NCI-H2081 (cell line): Measurements from ENCODE around the gene TMEM179B.
"Not testable (repeated sequence)": the region's sequence is repeated elsewhere in the genome, so short reads cannot be mapped to it uniquely, and the experiment has no call there.

Experiments used
- DNase-seq, 2 experiments: peaks; one replicate each; lab custom pipeline; 2025; lab: John Stamatoyannopoulos, UW

Gene TMEM179B

DNA sequence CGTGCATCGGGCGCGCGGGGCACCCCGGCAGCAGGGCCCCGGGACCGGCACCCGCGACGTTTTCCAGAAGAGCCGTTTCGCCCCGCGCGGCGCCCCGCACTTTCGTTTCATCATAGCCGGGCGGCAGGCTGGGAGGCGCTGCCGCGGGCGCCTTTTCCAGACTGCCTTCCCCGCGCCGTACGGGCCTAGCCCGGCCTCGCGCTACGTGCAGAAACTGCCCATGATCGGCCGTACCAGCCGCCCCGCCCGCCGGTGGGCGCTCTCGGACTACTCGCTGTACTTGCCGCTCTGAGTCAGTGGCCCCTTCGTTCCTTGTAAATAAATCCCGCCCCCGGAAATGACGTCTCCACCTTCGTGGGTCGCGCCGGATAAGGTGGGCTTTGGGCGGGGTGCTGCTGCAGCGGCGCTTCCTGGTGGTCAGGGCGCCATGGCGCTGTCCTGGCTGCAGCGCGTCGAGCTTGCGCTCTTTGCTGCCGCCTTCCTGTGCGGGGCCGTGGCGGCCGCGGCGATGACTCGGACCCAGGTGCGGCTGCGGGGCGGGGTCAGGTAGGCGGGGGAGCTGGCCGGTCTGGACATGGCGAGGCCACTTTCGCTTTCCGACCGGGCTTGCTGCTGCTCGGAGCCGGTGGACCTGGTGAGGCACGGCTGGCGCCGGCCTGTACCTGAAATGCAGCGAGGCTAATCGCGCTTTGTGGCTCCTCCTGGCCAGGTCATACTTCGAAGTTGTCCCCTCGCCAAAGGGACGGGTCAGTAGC is at the start of gene TMEM179B:
Gene TMEM179B, plus strand, starts transcription at position 398 of the 755 bp plus-strand sequence. Its CDS starts 30 bp downstream, at position 428.
- peak; percentile 97 to 98 for DNase-seq

GRCh38 chr11:62747475-62748160 is 39.6 kb upstream of the TMEM179B start:
- DNase-seq = no peak

DNA sequence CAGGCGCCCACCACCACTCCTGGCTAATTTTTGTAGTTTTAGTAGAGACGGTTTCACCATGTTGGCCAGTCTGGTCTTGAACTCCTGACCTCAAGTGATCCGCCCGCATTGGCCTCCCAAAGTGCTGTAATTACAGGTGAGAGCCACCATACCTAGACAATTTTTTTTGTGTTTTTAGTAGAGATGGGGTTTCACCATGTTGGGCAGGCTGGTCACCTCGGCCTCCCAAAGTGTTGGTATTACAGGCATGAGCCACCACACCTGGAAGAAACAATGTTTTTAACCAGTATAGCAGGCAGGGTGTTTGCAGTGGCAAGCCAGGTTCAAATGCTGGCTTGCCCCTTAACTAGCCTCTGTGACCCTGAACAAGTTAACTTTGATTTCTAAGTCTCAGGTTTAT is 37.3 kb upstream of the TMEM179B start:
- not testable (repeated sequence) for DNase-seq

DNA sequence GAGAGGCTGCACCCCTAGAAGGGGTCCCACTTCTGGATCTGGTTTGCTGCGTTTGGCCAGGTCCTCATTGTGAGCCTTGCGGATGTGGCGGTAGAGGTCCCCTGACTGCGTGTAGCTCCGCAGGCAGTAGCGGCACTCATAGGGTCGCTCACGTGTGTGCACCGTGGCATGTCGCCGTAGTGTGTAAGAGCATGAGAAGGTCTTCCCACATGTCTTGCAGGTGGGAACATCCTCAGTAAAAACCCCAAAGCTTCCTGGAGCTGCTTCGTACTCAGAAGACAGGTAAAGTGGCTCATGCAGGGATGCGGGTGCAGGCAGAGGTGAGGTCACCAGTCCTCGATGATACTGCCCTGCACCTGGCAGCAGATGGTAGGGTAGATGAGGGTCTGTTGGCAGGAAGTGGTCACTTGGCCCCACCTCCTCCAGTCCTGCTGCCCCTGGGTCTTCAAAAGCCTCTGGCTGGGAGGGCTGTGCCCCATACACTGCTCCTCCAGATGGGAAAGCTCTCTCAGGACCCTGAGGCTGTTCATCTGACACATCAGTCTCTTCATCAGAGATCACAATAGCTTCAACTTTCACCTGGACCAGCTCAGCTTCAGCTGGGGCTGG is 34.9 kb upstream of the TMEM179B start:
- no peak for DNase-seq

GRCh38 chr11:62752994-62753735 is 34.0 kb upstream of the TMEM179B start:
- no peak for DNase-seq

- DNase-seq = peak; percentile 99
These were observed 33.2 kb upstream of the TMEM179B start, which contains the start of gene ZBTB3 for GRCh38 chr11:62753736-62754603. TSS of gene ZBTB3 (minus strand) at chr11:62754160. CDS start at chr11:62753664, 496 bp downstream.

- no peak for DNase-seq
These were observed 32.1 kb upstream of the TMEM179B start for GRCh38 chr11:62755086-62755615.

DNA sequence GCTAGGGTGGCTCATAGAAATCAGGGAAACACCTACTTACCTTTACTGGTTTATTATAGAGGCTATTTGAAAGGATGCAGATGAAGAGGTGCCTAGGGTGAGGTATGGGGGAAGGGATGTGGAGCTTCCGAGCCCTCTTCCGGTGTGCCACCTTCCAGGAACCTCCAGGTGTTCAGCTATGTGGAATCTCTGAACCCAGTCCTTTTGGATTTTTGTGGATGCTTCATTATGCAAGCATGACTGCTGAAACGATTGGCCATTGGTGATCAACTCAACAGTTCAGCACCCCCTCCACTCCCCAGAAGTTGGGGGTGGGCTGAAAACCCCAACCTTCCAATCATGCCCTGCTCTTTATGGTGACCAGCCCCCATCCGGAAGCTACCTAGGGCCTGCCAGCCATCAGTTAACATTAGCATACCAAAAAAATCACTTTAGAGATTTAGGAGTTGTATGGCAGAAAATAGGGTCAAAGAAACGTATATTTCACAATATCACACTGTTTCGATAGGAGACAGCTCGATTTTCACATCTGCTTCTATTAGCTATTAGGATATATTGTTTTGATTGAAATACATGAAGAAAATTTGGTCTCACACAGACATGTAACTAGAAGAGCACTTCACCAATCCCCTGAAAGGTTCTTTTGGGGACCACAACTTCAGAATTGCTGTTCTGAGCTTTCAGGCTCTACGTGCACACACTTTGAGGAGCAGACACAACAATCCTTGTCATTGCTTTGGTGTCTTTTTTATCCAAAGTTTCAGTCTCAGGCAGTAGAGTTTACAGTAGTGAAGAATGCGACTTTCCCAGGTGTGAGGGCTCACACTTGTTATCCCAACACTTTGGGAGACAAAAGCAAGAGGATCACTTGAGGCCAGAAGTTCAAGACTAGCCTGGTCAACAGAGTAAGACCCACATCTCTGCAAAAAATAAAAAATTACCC is 29.1 kb upstream of the TMEM179B start:
- DNase-seq = no peak

DNA sequence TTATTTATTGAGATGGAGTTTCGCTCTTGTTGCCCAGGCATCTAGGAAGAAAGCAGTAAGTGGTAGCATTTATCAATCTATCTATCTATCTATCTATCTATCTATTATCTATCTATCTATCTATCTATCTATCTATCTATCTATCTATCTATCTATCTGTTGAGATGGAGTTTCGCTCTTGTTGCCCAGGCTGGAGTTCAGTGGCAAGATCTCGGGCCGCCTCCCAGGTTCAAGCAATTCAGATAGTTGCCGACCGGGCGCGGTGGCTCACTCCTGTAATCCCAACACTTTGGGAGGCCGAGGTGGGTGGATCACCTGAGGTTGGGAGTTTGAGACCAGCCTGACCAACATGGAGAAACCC is 26.4 kb upstream of the TMEM179B start:
- DNase-seq = not testable (repeated sequence)

- DNase-seq = peak in 1 of 2 experiments; percentile 36
These were observed 16.4 kb upstream of the TMEM179B start for GRCh38 chr11:62770778-62771143.

DNA sequence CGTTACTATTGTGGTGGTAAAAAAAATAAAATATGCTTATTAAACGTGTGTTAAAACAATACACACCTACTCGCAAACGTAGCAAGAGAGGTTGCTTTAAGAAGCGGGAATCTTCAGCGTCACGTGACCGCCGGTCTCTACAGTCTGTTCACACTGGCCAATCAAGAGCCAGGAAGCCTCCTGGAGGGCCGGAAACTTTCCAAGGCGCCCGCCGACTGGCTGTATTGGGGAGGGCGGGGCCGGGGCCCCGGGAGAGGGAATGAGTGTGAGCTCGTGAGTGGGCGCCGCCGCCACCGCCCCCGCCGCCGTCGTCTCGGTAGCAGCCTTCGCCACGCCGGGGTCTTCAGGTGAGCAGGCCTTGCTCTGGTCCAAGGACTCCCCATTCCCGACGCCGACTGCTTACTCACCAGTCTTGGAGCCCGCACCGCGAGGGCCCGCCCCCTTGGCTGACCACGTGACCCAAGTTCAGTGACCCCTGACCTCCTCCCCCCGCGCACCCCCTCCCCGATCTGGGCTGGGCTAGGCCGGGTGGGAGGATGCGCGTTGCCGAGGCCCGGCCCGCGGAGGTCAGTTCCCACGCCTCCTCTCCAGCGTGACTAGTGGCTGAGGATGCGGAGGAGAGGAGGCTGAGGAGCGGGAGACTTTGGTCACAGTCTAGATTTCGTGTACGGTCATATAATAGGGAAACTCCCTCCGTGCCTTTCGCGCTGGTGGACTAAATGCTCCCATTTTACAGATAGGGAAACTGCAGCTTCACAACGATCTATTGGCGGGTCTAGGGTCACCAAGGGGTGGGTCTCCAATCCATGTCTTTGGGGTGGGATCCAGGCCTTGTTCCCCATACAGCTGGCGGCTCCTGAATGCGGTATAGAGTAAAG is 15.8 kb upstream of the TMEM179B start, which contains the start of gene TAF6L:
Gene TAF6L, plus strand, starts transcription at position 253 of the 878 bp plus-strand sequence. CDS start 4,388 bp downstream, outside the sequence.
- peak; percentile 95 to 98 for DNase-seq

DNA sequence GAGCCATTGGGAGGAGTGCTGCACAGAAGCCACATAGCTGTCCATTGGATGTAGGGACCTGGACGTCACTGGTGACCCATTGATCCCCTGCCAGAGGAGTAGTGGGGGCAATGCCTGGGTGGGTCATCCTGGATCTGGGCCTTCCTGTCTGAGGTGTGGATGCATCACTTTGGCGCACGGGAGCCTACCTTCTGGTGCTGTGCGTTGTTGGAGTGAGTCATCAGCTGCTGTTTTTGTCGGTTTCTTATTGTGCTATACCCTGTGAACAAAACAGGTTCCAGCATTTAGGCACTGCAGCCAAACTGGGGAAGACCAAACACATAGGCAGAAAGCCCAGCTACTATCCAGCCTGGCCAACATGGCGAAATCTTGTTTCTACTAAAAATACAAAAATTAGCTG is 12.8 kb upstream of the TMEM179B start:
- no peak for DNase-seq

DNA sequence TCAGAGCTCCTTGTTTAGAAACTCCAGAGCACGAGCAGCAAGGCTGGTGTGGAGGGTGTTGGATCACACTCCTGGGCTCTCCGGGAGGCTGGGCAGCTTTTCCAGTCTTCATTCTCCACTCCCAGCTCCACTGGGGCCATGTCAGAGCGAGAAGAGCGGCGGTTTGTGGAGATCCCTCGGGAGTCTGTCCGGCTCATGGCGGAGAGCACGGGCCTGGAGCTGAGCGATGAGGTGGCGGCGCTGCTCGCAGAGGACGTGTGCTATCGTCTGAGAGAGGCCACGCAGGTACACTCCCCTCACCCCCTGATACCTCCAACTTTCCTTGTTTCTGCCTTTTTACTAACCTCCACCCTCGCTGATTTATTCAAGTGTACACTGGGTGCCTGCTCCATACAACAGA is 11.6 kb upstream of the TMEM179B start:
- DNase-seq = no peak

GRCh38 chr11:62777389-62777788 is 9.8 kb upstream of the TMEM179B start:
- DNase-seq = no peak

DNA sequence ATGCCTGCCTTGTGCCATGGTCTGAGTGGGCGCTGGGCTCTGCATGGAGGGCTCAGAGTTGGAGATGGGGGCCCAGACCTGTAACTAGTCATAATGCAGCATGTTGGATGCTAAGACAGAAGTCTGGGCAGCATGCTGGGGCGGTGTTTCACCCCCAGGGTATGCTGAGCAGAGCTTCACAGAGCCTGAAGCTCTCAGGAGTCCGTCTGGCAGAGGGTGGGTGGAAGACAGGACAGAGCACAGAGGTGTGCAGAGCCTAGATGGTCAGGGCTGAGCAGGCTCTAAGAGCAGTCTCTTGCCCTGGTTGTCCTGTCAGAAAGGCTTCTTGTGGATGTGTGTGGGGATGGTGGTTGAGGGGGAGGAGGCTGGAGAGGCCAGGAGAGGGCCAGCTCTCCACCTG is 8.8 kb upstream of the TMEM179B start:
- no peak for DNase-seq

- no peak for DNase-seq
These were observed 4.4 kb upstream of the TMEM179B start for GRCh38 chr11:62782753-62783152.

GRCh38 chr11:62786318-62787004 is 741 bp upstream of the TMEM179B start:
- peak; percentile 53 to 79 for DNase-seq

DNA sequence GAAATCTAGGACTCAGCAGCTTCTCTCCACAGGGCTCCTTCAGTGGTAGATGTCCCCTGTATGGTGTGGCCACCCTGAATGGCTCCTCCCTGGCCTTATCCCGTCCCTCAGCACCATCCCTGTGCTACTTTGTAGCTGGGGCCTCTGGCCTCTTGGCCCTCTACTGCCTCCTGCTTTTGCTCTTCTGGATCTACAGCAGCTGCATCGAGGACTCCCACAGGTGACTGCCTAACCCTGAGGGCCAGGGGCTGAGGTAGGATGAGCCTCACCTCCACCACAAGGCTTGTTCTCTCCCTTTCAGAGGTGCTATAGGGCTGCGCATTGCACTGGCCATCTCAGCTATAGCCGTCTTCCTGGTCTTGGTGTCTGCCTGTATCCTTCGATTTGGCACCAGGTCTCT is 1.8 kb downstream of the TMEM179B start:
- peak in 1 of 2 experiments; percentile 10 for DNase-seq
